Right ventricle myocardium superior (tissue), 1 donor: ENCODE measurements around the gene VPS13C. TPM values are rescaled to one million over a fixed set of nuclear protein-coding genes. Genes with fewer than 3 reads are reported as not detected.
A peak's percentile ranks its signal among the peaks of the same experiment; 100 is the strongest.

Source experiments
- ATAC-seq: fragments of 200-7000 bp; cut with Tn5 transposase; one replicate; pipeline ENCODE4 v1.9.1; 2020; ENCODE audit warnings: mild to moderate bottlenecking; ENCODE audit not compliant: poor library complexity
- DNase-seq: peaks from one replicate; pipeline ENCODE4 v3.0.0-alpha.2; 2020
- intact Hi-C: fragments of 100-400 bp; cut with DNase I; formaldehyde crosslinking; loops from one replicate; pipeline ENCODE4 v1.11.2; 2022
- total RNA-seq: library from RNA; stranded (reverse); fragmentation: NEBNext Ultra II Directional; extraction: Animal tissue kit (Norgen Biotek cat#: 25700); gene quantifications from one replicate; pipeline ENCODE4 v1.2.1, GENCODE V29; 2021
- donor health status: DM: no; HTN: yes; CAD: no; lungs with severe emphysema.

Gene VPS13C
- total RNA-seq, 1 donor from 2014 or later = 32.8 TPM

DNA sequence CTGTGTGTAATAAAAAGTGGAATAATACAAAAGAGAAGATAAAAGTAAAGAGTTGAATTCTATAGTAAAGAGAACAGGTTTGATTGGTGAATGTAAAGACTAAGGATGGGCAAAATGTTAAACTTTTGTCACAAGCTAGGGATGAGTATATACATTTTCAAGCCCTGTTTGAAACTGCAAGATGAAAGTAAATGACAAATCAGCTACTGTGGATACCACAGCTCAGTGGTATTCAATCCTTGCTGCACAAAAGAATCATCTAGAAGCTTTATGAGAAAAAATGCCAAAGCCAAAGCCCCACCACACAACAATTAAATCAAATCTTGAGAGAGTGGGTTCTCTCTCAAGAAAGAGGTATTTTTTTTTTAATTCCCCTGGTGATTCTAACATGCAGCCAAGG, 67.7 kb downstream of the VPS13C start:
- ATAC-seq (no peak), DNase-seq (no peak)
- intact Hi-C loops = no loop called here

DNA sequence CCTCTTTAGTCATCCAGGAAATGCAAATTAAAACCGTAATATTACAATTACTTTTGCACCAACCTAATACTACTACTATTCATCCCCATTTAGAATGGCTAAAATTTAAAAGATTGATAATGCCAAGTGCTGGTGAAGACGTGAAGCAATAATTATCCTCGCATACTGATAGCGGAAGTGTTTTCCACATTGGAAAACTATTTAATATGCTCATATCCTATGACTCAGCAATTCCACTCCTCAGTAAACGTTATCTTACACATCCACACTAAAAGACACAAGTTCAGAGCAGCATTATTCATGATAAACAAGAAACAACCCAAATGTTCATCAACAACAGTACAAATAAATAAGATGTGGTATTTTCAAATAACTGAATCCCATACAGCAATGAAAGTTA, 70.6 kb downstream of the VPS13C start:
- DNase-seq (no peak), ATAC-seq (no peak)
- intact Hi-C loops = no loop called here

DNA sequence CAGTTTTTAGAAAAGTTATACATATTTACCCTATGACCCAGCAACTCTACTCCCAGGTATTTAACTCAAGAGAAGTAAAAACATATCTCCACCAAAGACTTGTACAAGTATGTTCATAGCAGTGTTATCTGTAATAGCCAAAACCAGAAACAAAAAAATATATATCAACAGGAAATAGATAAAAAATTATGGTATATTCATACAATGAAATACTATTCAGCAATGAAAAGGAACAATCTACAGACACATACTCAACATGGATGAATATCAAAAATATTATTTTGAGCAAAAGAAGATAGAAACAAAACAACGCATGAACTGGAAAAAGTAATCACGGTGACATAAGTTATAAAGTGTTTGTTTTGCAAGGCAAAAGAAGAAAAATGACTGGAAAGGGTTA, 72.4 kb downstream of the VPS13C start:
- intact Hi-C loops = no loop called here
- DNase-seq (no peak), ATAC-seq (no peak)

DNA sequence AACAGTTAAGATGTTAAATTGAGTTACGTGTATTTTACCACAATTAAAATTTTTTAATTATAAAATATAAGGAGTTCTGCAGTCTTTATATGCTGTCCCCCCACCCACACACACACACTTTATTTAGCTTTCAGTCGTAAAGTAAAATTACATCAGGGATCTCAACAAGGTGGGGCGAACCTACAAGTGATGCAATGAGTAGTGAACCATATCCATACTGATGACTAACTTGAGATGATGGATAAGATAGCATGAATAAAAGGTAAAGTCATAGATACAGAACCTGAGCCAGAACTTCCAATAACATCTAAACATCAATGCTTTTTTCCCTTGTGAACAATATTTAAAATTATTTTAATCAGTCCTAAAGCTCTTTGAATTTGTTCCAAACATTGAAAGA, 77.2 kb downstream of the VPS13C start:
- ATAC-seq (no peak), DNase-seq (no peak)
- intact Hi-C loops = no loop called here

DNA sequence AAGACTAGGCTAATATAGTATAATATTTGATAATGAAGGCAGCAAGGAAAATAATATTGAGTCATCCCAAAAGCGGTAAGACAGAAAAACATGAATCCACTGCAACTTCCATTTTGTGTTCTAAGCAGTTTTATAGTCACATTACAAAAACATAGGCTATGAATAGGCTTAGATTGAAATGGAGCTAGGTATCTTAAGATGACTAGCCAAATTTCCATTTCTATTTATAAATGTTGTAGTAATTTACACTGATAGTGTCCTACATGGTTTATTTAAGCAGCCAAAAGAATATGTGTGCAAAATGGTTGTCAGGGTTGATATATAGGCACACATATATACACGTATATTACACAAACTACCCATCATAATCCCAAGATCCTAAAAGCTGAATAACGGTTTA, 82.0 kb downstream of the VPS13C start:
- no peak for DNase-seq
- intact Hi-C loops = no loop called here
- no peak for ATAC-seq

DNA sequence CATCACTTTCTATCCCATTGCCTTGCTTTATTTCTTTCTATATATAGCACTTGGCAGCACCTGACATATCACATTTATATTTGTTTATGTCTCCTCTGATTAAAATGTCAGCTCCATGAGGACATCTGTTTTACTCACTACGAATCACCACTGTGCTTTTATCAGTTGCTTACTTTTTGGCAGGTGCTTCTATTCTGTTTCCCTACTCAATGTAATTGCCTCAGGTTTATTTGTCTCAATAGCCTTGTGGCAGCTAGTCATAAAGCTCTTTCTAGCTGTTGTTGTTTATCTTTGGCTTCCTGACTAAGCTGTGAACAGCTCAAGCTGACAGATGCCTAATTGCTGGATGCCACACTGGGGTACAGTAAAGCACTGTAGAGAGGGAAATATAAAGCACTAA, 85.5 kb downstream of the VPS13C start:
- ATAC-seq (peak; percentile 94), DNase-seq (no peak)
- intact Hi-C loops = no loop called here

DNA sequence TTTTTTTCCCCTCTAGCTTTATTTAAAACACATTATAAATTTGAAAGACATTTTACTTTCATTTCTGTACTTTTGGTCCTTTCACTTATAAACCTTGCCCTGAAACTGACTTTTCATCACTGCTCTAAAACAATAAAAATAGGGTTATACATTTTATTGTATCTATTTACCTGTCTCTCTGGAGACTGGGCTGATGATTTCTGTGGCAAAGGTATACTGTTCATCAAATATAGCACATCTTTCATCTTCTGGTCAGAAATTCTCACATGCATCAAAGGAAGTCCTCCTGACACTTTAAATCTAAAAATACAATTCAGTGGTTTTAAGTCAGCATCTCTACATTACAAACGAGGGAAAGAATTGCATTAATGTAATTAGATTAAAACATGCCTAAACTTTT, 86.1 kb downstream of the VPS13C start:
- no peak for DNase-seq
- intact Hi-C loops = no loop called here
- ATAC-seq = no peak

DNA sequence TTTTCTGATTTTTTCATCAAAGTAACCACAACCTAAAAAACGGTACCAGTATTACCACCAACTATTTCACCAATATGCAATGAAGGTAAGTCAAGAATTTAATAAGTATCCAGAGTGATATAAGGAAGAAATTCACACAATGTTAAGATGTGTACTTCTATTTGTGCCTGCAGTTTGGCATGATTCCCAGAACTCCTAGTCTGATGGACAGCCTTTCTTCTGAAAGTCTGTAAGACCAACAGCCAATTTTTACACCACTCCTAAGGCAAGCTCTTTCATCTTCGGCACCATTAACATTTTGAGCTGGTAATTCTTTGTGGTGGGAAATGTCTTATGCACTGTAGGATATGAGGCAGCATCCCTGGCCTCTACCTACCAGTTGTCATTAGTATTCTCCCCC, 108.3 kb downstream of the VPS13C start:
- DNase-seq (no peak), ATAC-seq (peak; percentile 68)
- intact Hi-C loops = no loop called here

DNA sequence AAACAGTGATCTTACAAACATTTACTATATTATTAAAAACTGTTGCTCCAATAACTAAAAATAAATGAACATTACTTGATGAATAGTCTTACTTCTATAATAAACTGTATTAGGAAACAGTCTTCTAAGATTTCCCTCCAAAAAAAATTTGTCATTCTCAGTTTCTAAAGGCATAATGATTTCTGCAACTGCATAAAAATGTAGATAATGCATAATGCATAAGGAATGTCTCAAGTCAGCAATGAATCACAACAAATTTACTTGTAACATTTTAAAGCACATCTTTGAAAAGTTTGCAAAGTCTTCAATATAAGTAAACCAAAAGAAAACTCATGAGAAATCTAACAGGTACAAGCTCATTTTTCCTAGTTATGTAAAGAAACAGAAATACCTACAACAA, 113.5 kb downstream of the VPS13C start:
- intact Hi-C loops = no loop called here
- no peak for DNase-seq

DNA sequence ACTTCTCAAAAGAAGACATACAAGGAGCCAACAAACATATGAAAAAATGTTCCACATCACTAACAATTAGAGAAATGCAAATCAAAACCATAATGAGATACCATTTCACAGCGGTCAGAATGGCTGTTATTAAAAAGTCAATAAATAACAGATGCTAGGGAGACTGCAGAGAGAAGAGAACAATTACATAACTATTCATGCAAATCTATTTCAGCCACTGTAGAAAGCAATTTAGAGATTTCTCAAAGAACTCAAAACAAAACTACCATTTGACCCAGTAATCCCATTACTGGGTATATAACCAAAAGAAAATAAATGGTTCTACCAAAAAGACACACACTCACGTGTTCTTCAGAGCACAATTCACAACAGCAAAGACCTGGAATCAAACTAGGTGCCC, 116.3 kb downstream of the VPS13C start:
- no peak for DNase-seq
- intact Hi-C loops = no loop called here
- ATAC-seq = no peak

More for the DNA sequence above, 113.5 kb downstream of the VPS13C start:
- ATAC-seq = no peak

DNA sequence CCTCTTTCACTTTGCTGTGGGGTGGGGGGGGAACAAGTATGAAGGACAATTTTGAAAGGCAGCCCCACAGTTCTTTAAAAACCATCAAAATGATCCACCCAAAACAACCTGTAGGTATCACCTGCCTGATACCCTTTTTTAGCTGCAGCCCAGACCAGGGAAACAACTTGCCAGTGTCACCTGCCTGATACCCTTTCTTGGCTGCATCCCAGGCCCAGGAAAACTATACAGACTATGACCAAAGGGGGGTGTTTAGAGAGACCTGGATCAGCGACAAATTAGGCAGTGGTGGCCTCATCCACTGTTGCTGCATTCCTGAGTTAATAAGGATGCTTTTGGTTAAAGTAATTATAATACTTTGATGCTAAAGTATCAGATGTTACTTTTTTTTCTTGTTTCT, 122.0 kb downstream of the VPS13C start:
- intact Hi-C loops = no loop called here
- DNase-seq (no peak), ATAC-seq (no peak)

DNA sequence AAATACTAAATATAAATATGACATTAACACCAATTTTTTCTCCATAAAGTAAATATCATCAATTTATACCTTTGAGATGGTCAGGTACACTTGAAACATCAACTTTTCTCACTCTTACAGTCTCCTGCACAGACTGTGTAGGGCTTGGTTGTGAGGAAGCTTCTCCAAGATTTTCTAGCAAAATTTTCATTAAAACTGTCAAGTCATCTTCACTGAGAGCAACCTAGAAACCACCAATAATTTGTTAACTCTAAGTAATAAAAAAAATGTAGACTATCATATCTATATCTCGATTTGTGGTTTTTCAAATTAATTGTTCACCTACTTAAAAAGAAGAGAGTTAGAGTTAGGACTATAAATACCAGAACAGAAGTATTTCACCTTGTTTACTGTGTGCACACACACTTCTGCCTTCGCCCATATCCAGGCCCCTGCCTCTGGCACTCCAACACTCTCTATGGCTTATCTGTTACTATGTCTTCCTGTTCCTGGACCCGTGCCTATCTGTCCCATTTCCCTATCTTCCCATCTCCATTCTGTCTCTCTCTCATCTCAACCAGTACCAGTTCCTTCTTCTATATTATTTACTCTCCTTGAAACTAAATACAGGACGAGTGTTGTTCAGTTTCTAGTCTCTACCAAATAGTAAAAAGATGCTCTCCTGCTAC, 123.6 kb downstream of the VPS13C start:
- ATAC-seq (no peak), DNase-seq (no peak)
- intact Hi-C loops = no loop called here

DNA sequence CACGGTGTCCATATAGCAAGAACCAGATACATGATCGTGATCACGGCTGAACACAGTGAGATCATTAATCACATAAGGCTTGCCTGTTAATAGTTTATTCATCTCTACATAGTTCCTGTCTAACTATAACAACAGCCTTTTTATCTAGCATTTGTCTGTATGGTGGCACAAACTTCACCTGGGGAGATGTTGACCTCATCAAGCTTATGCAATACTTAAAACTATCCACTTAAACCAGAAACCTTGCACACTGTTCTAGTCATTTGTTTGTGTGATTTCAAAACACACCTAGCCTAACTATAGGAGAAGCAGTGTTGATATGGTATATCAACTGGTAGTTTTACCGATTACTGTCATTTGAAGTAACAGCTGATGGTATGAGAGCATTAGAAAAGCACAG, 124.8 kb downstream of the VPS13C start:
- no peak for ATAC-seq

DNA sequence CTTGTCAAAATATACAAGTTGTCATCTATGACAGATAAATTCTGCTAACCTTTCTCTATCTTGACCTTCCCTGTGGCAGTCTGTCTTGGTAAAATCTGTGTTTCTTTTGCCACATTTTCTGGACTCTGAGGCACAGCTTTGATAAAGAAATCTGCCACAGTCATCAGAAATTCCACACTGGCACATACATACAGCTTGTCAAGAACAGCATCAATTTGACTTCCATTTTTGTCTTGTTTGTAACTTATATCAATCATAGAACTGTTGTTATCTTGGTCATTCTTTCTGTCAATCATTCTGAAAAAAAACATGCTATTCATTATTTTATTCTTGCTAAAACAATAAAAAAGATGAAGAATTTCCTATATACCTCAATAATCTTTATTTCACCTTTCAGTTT, 130.8 kb downstream of the VPS13C start:
- DNase-seq = no peak
- no peak for ATAC-seq
- intact Hi-C loops = no loop called here

More for the DNA sequence above, 124.8 kb downstream of the VPS13C start:
- intact Hi-C loops = no loop called here
- DNase-seq = no peak

DNA sequence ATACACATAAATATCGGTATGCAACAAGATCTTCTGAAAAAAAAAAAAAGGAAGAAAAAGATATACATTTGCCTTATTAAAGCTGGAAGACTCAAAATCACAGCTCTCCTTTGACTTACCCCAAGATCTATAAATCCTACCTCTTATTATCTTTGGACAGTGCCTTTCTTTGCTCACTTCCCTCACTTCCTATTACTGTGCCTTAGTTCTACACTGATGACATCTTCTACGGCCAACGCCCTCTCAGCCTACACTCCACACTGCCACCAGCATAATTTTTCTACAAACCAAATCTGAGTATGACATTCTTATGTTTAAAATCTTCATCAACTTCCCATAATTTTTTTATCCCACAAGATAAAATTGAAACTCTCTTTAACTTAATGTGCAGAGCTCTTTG, 137.1 kb downstream of the VPS13C start:
- DNase-seq (no peak), ATAC-seq (no peak)
- intact Hi-C loops = no loop called here

DNA sequence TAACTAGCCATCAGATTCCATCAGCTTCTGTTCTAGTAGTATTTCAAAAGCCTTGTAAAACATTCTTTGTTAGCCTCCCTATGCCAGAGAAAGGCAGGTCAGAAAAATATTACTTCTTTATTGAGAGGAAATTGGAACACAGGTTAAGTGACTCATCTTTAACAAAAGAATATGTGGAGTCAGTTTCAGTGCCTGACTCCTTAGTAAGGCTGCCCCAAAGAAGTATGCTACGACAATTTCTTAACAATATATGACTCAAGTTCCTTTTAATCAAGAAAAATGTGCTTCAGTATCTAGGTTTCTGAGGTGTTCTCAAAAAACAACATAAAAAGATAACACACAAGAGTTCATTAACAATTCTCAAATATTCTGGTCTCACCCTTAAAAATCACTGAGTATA, 139.2 kb downstream of the VPS13C start:
- no peak for ATAC-seq
- intact Hi-C loops = no loop called here
- no peak for DNase-seq

DNA sequence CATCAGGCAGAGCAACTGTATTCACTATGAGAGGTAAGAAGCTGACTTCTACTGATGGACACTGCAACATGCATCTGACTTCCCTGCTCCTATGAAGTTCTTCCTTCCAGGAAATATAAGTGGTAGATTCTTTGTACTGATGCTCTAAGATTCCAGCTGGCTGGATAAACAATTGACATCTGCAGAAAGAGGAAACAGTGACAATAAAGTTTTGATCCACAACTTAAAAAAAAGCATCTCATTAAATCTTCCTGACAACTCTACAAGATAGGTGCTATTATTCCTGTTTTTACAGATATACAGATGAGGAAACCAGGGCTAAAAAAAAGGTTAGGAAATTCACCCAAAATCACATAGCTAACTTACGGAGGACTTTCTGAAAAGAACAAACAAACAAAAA, 142.8 kb downstream of the VPS13C start:
- DNase-seq = no peak
- ATAC-seq = no peak
- intact Hi-C loops = no loop called here

DNA sequence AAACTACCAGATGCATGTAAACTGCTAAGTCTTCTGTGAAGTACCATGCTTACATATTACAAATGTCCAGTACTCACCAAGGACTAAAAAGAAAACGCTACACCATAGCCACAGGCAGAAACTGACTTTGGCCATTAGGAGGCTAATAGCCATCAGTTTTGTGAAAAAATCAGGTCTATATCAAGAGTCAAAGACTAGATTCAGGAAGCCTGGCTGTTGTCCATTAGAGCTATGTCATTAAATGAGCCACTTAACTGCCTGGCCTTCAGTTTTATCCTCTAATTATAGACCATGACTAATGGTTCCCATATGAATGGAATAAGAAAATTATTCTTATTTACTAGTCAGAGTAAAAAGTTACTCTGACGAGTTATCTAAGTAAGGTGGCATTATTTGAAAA, 144.1 kb downstream of the VPS13C start:
- DNase-seq (no peak), ATAC-seq (peak; percentile 88)

DNA sequence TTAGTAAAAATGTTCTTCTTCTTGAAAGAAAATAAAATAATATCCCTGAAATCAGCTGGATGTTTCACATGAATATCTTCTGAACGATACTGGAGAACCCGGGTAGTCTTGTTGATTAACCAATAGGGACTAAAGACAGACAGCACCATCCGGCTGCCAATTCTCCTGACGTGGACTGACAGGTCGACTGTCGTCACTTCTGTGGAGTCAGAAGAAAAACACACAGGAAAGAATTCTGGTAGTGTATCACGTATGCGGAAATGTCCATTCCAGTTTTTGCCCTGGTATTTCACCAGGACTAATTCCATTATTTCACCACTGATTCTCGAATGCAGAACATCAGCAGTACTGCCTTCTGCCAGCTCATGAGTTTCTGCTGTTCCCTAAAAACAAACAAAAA, 144.6 kb downstream of the VPS13C start:
- ATAC-seq (peak; percentile 12), DNase-seq (no peak)
- intact Hi-C loops = no loop called here

More for the DNA sequence above, 144.1 kb downstream of the VPS13C start:
- intact Hi-C loops = no loop called here

DNA sequence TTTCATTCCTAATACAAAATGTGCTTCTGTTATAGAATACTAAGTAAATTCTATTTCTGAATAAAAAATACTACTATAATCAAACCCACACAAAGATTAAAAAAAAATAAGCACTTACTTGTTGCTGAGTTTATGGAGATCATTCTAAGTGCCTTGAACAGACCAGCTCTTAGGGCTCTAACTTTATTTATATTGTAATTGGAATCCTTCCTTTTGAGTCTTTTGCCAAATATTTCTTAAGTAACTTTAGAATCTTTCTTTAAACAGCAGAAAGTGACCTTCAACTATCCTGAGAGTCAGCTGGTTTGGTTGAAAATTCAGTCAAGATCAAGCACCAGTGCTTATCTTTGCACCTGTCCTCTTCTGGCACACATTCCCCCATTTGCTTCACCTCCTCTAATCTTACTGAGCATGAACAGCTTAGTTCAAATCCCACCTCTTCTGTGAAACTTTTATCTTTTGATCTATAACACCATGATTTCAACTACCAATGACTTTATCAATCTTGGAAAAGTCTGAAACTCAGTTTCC, 149.3 kb downstream of the VPS13C start:
- no peak for DNase-seq
- intact Hi-C loops = no loop called here
- no peak for ATAC-seq

DNA sequence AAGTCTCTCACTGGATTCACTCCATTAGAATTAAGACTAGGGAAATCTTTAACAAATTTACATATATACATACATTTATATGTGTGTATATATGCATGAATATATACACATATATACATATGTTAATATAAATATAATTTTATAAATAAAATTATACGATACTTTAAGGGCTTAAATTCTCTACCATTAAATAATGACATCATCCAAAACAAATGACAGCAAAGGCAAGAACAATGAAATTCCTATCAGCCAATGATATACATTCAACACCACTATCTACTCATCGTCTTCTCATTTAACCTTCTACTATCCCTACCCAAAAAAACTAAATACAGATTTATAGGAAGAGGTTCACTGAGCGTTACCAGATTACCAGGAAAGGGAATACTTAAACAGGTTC, 152.0 kb downstream of the VPS13C start:
- DNase-seq (no peak), ATAC-seq (no peak)
- intact Hi-C loops = no loop called here
